Esophagus muscularis mucosa (tissue), 4 donors: ENCODE results near the gene ENTPD8. TPM values are rescaled to one million over a fixed set of nuclear protein-coding genes. Genes with fewer than 3 reads are reported as not detected.

Experiments used
- DNase-seq: peaks from one replicate; pipeline ENCODE4 v3.0.0-alpha.2; 2017; ENCODE audit errors: extremely low spot score
- H3K27ac ChIP-seq, 4 donors: fragments of 200-600 bp; sonication (generic); replicated peaks in 1 of 4; 1 replicate in 3 of 4; 2 replicates in 1 of 4; pipeline ENCODE4 v1.5.1; 2016 to 2019; ENCODE audit warnings: mild to moderate bottlenecking in 1 of 4
- H3K27me3 ChIP-seq, 4 donors: fragments of 200-600 bp; sonication (generic); one replicate each; pipeline versions ENCODE4 v1.5.1 to v1.6.0; 2016 to 2019
- H3K36me3 ChIP-seq, 4 donors: fragments of 200-600 bp; sonication (generic); one replicate each; pipeline ENCODE4 v1.5.1; 2016 to 2019
- H3K4me1 ChIP-seq, 4 donors: fragments of 200-600 bp; sonication (generic); one replicate each; pipeline ENCODE4 v1.5.1; 2016 to 2019
- H3K4me3 ChIP-seq, 4 donors: fragments of 200-600 bp; sonication (generic); 1 replicate in 2 of 4; 2 replicates in 2 of 4; pipeline ENCODE4 v1.5.1; 2016 to 2019; ENCODE audit warnings: mild to moderate bottlenecking in 4 of 4, moderate library complexity in 1 of 4
- H3K9me3 ChIP-seq, 4 donors: fragments of 200-600 bp; sonication (generic); 1 replicate in 3 of 4; 2 replicates in 1 of 4; pipeline ENCODE4 v1.5.1; 2016 to 2019
- EP300 ChIP-seq: sonication (generic); formaldehyde crosslinking; IDR thresholded peaks from one replicate; pipeline ENCODE4 v1.6.1; 2017; ENCODE audit warnings: antibody characterized with exemption
- POLR2A ChIP-seq: fragments of 450-650 bp; IDR thresholded peaks from one replicate; pipeline ENCODE4 v1.6.1; 2017; ENCODE audit warnings: antibody characterized with exemption, moderate library complexity, mild to moderate bottlenecking, low read depth
- POLR2AphosphoS5 ChIP-seq, 2 donors: sonication (generic); formaldehyde crosslinking; IDR thresholded peaks; one replicate each; pipeline ENCODE4 v1.6.1; 2017; ENCODE audit warnings: antibody characterized with exemption in 2 of 2
- WGBS: methylation state at CpG from one replicate; pipeline ENCODE4 v1.1.5; 2018; 5-methylcytosine and 5-hydroxymethylcytosine counted together
- intact Hi-C: fragments of 100-400 bp; cut with DNase I; formaldehyde crosslinking; loops from one replicate; pipeline ENCODE4 v1.15.1; 2023
- total RNA-seq, 4 donors: library from RNA; depleted of rRNA; stranded (reverse); fragments of >200 nt; gene quantifications; one replicate each; pipeline versions ENCODE4 v1.1.0 to v1.2.1, GENCODE V29; 2016
- TF ChIP-seq, protein P1 (sequence below), 3 experiments: fragments of 200-600 bp in 2 of 3; fragments of 450-650 bp in 1 of 3; sonication (generic) in 2 of 3; IDR thresholded peaks; one replicate each; pipeline ENCODE4 v1.5.1; 2017 to 2019; ENCODE audit warnings: antibody characterized with exemption in 3 of 3, mild to moderate bottlenecking in 2 of 3, moderate library complexity in 1 of 3

Gene ENTPD8
- total RNA-seq, 4 donors from 2014 or later = not detected

DNA sequence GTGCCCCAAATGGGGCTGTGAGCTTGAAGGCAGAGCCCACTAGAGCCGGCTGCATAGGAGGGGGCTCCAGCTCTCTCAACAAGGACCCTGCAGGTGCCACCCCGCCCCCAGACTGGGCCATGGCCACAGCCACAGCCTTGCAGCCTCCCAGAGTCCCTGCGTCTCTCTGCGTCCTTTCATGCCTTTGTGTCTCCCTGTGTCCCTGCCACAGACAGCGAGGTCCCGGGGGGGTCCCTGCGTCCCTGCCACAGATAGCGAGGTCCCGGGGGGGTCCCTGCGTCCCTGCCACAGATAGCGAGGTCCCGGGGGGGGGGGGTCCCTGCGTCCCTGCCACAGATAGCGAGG, 11.6 kb downstream of the ENTPD8 start:
- Histone ChIP-seq H3K27me3 (peaks cover 0 to 28% (median 0%) of the 10 kb centered on the region in 4 donors), H3K36me3 (no peaks in the 10 kb centered on the region)
- 88% methylated on average over 12 of the region's 14 CpGs for WGBS

DNA sequence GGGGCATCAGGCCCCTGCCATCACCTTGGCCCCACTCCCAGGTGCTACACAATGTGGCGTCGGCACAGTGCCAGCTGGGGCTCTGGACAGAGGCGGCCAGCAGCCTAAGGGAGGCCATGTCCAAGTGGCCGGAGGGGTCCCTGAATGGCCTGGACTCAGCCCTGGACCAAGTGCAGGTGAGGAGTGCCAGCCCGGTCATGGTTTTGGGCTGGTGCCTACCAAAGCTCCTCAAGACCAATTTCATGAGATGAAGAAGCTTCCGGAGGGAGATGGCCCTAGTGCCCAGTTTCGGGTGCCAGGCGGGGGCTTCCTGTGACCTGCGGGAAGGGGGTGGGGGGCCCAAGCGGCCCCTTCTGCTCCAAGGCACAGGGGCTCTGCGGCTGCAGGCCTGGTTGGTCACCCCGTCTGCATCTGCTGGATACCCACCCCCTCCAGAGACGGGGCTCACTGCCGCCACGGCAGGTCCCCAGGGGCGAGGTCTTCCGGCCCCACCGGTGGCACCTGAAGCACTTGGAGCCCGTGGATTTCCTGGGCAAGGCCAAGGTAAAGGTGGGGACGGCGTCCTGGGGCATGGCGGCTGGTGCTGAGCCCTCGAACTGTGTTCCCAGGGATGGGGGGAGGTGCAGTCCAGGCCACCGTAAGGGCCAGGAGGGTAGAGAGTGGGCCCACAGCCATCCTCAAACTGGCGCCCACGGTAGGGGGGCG, 12.2 kb downstream of the ENTPD8 start:
- Histone ChIP-seq H3K27me3 (peaks cover 0 to 23% (median 0%) of the 10 kb centered on the region in 4 donors), H3K27ac (no peak overlapping the region), H3K4me3 (no peak overlapping the region), H3K36me3 (no peaks in the 10 kb centered on the region), H3K9me3 (no peaks in the 10 kb centered on the region), H3K4me1 (peaks cover 4 to 20% (median 13%) of the 10 kb centered on the region in 4 donors)
- DNase-seq = no peak
- no peak for TF ChIP-seq POLR2AphosphoS5 (IDR thresholded peaks at IDR 0.05)
- no peak for TF ChIP-seq POLR2A
- TF ChIP-seq EP300 = no peak
- TF ChIP-seq, protein P1, sequence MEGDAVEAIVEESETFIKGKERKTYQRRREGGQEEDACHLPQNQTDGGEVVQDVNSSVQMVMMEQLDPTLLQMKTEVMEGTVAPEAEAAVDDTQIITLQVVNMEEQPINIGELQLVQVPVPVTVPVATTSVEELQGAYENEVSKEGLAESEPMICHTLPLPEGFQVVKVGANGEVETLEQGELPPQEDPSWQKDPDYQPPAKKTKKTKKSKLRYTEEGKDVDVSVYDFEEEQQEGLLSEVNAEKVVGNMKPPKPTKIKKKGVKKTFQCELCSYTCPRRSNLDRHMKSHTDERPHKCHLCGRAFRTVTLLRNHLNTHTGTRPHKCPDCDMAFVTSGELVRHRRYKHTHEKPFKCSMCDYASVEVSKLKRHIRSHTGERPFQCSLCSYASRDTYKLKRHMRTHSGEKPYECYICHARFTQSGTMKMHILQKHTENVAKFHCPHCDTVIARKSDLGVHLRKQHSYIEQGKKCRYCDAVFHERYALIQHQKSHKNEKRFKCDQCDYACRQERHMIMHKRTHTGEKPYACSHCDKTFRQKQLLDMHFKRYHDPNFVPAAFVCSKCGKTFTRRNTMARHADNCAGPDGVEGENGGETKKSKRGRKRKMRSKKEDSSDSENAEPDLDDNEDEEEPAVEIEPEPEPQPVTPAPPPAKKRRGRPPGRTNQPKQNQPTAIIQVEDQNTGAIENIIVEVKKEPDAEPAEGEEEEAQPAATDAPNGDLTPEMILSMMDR (IDR thresholded peaks at IDR 0.05) = no peak
- intact Hi-C loops = loop anchor here (10.0 kb wide), 1 partner anchor 96 kb away; no protein-coding TSS in a partner anchor
- WGBS = 80% methylated on average over 14 of the region's 27 CpGs

More for the DNA sequence above, 11.6 kb downstream of the ENTPD8 start:
- intact Hi-C loops = loop anchor here (10.0 kb wide), 1 partner anchor 95 kb away; no protein-coding TSS in a partner anchor
- Histone ChIP-seq H3K9me3 (no peaks in the 10 kb centered on the region), H3K4me1 (peaks cover 0 to 15% (median 8%) of the 10 kb centered on the region in 4 donors), H3K27ac (no peak overlapping the region), H3K4me3 (no peak overlapping the region)
- no peak for DNase-seq
- TF ChIP-seq, protein P1 (IDR thresholded peaks at IDR 0.05) = no peak
- TF ChIP-seq EP300 = no peak
- TF ChIP-seq POLR2A = no peak
- TF ChIP-seq POLR2AphosphoS5 (IDR thresholded peaks at IDR 0.05) = no peak

DNA sequence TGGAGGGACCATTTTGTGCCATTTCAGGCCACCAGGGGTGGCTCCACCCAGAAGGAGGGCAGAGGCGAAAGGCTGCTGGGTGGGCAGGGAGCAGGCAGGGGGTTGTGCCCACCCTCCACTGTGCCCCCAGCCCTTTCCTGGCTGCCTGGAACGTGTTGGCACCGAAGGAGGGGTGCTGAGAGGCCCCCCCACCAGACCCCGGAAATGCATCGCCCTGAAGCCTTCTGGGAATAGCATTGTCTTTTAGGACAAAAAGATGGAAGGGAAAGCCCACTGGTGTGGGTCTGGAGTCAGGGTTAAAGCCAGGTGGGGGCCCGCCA, 12.9 kb downstream of the ENTPD8 start:
- TF ChIP-seq, protein P1 (IDR thresholded peaks at IDR 0.05) = no peak
- TF ChIP-seq EP300 = no peak
- no peak for TF ChIP-seq POLR2AphosphoS5 (IDR thresholded peaks at IDR 0.05)
- no peak for TF ChIP-seq POLR2A
- Histone ChIP-seq H3K27ac (no peak overlapping the region), H3K36me3 (no peaks in the 10 kb centered on the region), H3K27me3 (peaks cover 0 to 23% (median 0%) of the 10 kb centered on the region in 4 donors), H3K9me3 (no peaks in the 10 kb centered on the region), H3K4me3 (no peak overlapping the region), H3K4me1 (peaks cover 10 to 27% (median 19%) of the 10 kb centered on the region in 4 donors)
- intact Hi-C loops = loop anchor here (10.0 kb wide), 1 partner anchor 97 kb away; no protein-coding TSS in a partner anchor
- WGBS = 70% methylated on average over 6 of the region's 6 CpGs
- no peak for DNase-seq

DNA sequence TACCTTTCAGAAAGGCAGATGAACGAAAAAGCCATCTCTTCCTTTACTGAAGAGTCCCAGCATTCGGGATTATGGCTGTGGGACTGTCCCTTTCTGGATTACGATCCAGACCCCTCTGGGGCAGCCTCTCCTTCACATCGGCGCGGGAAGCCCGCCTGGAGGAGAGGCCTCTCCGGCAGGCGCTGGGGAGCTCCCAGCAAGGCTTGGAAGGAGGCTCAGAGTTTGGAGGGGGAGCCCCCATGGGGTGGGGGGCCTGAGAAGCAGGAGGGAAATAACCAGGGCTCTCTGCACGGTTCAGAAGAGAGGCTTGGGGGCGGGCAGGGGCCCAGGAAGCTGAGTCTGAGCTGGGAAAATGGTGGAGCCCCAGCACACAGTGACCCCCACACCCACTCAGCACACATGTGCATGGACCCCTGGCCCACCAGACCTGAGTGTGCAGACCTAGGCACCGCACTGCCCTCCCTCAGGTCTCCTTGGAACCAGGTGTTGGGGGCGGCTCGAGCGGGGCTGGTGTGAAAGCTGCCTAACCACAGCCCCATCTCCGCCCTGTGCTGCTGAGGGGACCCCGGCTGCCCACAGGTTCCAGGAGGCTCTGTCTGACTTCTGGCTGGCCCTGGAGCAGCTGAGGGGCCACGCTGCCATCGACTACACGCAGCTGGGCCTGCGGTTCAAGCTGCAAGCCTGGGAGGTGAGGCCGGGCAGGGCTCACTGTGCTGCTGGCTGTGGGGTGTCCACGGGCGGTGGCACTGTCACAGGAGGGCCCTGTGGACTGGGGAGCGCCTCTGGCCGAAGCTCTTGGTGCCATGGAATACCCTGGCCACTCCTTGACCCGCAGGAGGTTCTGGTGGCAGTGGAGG, 13.5 kb downstream of the ENTPD8 start:
- DNase-seq = no peak
- H3K36me3 ChIP-seq = no peaks in the 10 kb centered on the region
- WGBS = 85% methylated on average over 18 of the region's 27 CpGs
- TF ChIP-seq POLR2AphosphoS5 (IDR thresholded peaks at IDR 0.05) (no peak), EP300 (no peak), POLR2A (no peak)
- TF ChIP-seq, protein P1 (IDR thresholded peaks at IDR 0.05) = no peak
- peaks cover 0 to 23% (median 0%) of the 10 kb centered on the region in 4 donors for H3K27me3 ChIP-seq
- H3K4me3 ChIP-seq = no peak overlapping the region
- H3K27ac ChIP-seq = no peak overlapping the region
- intact Hi-C loops = loop anchor here (10.0 kb wide), 1 partner anchor 97 kb away; no protein-coding TSS in a partner anchor
- H3K9me3 ChIP-seq = no peaks in the 10 kb centered on the region
- peaks cover 10 to 27% (median 19%) of the 10 kb centered on the region in 4 donors for H3K4me1 ChIP-seq
